NCI-H748 treated with DMSO at 0.1 percent for 48 hours (cell line): ENCODE measurements around the gene NPAS3.
A peak's percentile ranks its signal among the peaks of the same experiment; 100 is the strongest.

Experiments
- DNase-seq: peaks from one replicate; lab custom pipeline; 2025; lab: John Stamatoyannopoulos, UW

Gene NPAS3

GRCh38 chr14:33184587-33184986 lies 245.9 kb downstream of the NPAS3 start:
- DNase-seq = peak; percentile 22

- DNase-seq = no peak
These were observed 248.0 kb downstream of the NPAS3 start for GRCh38 chr14:33186656-33187055.

- DNase-seq = no peak
These were observed 250.2 kb downstream of the NPAS3 start for GRCh38 chr14:33188880-33189279.

- DNase-seq = no peak
These were observed 253.2 kb downstream of the NPAS3 start for GRCh38 chr14:33191855-33192254.

GRCh38 chr14:33194551-33194950 lies 255.9 kb downstream of the NPAS3 start:
- DNase-seq = no peak

GRCh38 chr14:33198684-33199083 lies 260.0 kb downstream of the NPAS3 start:
- DNase-seq = no peak

- DNase-seq = no peak
These were observed 262.4 kb downstream of the NPAS3 start for GRCh38 chr14:33201116-33201515.

GRCh38 chr14:33206981-33207380 lies 268.3 kb downstream of the NPAS3 start:
- no peak for DNase-seq

- DNase-seq = no peak
These were observed 268.9 kb downstream of the NPAS3 start for GRCh38 chr14:33207467-33208017.

- no peak for DNase-seq
These were observed 271.6 kb downstream of the NPAS3 start for GRCh38 chr14:33210311-33210710.

GRCh38 chr14:33218026-33218425 lies 279.3 kb downstream of the NPAS3 start:
- DNase-seq = no peak

- no peak for DNase-seq
These were observed 281.3 kb downstream of the NPAS3 start for GRCh38 chr14:33219957-33220356.

GRCh38 chr14:33229269-33229929 lies 290.7 kb downstream of the NPAS3 start:
- DNase-seq = peak; percentile 14

GRCh38 chr14:33230021-33230420 lies 291.3 kb downstream of the NPAS3 start:
- no peak for DNase-seq

GRCh38 chr14:33232031-33232430 lies 293.4 kb downstream of the NPAS3 start:
- no peak for DNase-seq

- no peak for DNase-seq
These were observed 298.5 kb downstream of the NPAS3 start for GRCh38 chr14:33237115-33237740.

- DNase-seq = no peak
These were observed 300.8 kb downstream of the NPAS3 start for GRCh38 chr14:33239465-33239864.

GRCh38 chr14:33240466-33240865 lies 301.8 kb downstream of the NPAS3 start:
- DNase-seq = no peak

- no peak for DNase-seq
These were observed 302.7 kb downstream of the NPAS3 start for GRCh38 chr14:33241331-33241730.

GRCh38 chr14:33249233-33249820 lies 310.6 kb downstream of the NPAS3 start:
- no peak for DNase-seq

- no peak for DNase-seq
These were observed 312.3 kb downstream of the NPAS3 start for GRCh38 chr14:33250963-33251362.

- DNase-seq = peak; percentile 9
These were observed 315.7 kb downstream of the NPAS3 start for GRCh38 chr14:33254342-33254741.

- DNase-seq = peak; percentile 10
These were observed 316.2 kb downstream of the NPAS3 start for GRCh38 chr14:33254861-33255395.
